ENCODE data around the gene LRIG2. TPM values are rescaled to one million over a fixed set of nuclear protein-coding genes. Genes with fewer than 3 reads are reported as not detected.
A peak's percentile ranks its signal among the peaks of the same experiment; 100 is the strongest.
"Not testable (repeated sequence)": the region's sequence is repeated elsewhere in the genome, so short reads cannot be mapped to it uniquely, and the experiment has no call there.

The LRIG2 gene, protein sequence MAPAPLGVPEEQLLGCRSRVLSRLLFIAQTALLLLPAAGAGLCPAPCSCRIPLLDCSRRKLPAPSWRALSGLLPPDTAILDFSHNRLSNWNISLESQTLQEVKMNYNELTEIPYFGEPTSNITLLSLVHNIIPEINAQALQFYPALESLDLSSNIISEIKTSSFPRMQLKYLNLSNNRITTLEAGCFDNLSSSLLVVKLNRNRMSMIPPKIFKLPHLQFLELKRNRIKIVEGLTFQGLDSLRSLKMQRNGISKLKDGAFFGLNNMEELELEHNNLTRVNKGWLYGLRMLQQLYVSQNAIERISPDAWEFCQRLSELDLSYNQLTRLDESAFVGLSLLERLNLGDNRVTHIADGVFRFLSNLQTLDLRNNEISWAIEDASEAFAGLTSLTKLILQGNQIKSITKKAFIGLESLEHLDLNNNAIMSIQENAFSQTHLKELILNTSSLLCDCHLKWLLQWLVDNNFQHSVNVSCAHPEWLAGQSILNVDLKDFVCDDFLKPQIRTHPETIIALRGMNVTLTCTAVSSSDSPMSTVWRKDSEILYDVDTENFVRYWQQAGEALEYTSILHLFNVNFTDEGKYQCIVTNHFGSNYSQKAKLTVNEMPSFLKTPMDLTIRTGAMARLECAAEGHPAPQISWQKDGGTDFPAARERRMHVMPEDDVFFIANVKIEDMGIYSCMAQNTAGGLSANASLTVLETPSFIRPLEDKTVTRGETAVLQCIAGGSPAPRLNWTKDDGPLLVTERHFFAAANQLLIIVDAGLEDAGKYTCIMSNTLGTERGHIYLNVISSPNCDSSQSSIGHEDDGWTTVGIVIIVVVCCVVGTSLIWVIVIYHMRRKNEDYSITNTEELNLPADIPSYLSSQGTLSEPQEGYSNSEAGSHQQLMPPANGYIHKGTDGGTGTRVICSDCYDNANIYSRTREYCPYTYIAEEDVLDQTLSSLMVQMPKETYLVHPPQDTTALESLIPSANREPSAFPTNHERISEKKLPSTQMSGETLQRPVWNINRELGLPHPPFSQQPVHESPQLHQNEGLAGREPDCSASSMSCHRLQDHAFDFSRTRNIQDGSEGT
- 4.5 TPM for polyA plus RNA-seq (2013, experiment 1 of 2)
- 4.3 TPM for polyA plus RNA-seq (2013, experiment 2 of 2)

DNA sequence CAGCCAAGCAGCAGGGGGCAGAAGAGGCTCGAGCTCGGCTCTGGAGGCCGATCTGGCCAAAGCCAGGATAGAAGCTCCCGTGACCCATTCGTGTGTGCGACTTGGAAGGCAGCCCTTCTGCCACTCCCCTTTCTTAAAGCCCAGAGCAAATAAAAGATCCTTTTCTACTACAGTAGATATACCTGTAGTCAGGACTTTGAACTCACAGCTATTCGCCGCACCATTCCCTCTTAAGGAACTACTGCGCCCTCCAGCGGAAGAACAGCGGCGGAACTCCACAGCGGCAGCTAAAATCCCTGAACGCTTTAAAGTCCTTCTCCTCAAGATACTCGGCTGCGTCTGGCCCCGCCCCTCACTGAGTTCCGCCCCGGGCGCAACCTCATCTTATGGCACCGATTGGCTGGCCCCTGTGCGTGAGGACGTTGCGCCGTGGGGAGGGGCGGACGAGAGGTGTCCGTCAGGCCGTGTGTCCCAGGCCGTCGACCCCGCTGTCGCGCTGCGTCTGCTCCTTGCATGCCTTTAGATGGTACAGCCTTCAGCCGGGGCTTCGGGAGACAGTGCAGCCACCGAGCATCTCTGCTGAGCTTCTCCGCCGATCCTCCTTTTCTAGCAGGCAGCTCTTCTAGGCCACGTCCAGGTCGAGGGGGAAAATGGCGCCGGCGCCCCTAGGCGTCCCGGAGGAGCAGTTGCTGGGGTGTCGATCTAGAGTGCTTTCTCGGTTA lies at the start of gene LRIG2:
Gene LRIG2 (plus strand): TSS at position 442 of the 722 bp plus-strand sequence. CDS start 209 bp downstream, at position 651.
- Histone ChIP-seq H3K27ac (ENCODE audit: low read length, poor library complexity, severe bottlenecking) (peak within 1 kb of the TSS; percentile 98), H3K23ac (ENCODE audit: low read length in 2 of 2) (peak within 1 kb of the TSS in 1 of 2 experiments; percentile 34), H3K18ac (ENCODE audit: low read depth in 1 of 2, low read length in 2 of 2) (peak within 1 kb of the TSS; percentile 95 to 98), H2AK5ac (ENCODE audit: low read length, severe bottlenecking) (no peak within 1 kb of the TSS), H3K4ac (ENCODE audit: low read depth in 1 of 2, low read length in 2 of 2) (peak within 1 kb of the TSS; percentile 92 to 97), H2BK15ac (ENCODE audit: low read depth, poor library complexity, severe bottlenecking) (peak within 1 kb of the TSS; percentile 16), H4K8ac (ENCODE audit: low read length) (peak within 1 kb of the TSS; percentile 96), H2AFZ (ENCODE audit: low read depth, low read length) (peak within 1 kb of the TSS; percentile 66), H3K4me2 (ENCODE audit: low read length, poor library complexity, severe bottlenecking) (peak within 1 kb of the TSS; percentile 91), H4K91ac (ENCODE audit: low read length) (peak within 1 kb of the TSS; percentile 88), H3K4me3 (ENCODE audit: insufficient read depth in 1 of 2, low read depth in 1 of 2, low read length in 2 of 2) (peak within 1 kb of the TSS; percentile 91 to 99), H3K36me3 (ENCODE audit: control insufficient read depth in 1 of 2, insufficient read depth in 2 of 2, low read depth in 1 of 2, low read length in 2 of 2) (peaks cover 0 to under 1% of the 10 kb centered on the region in 2 experiments), H3K14ac (ENCODE audit: low read length in 2 of 2) (peak within 1 kb of the TSS in 1 of 2 experiments; percentile 39), H3K9ac (ENCODE audit: low read length) (peak within 1 kb of the TSS; percentile 98), H2BK5ac (ENCODE audit: low read depth, low read length, poor library complexity, severe bottlenecking) (no peak within 1 kb of the TSS), H2BK12ac (ENCODE audit: low read length in 2 of 2) (peak within 1 kb of the TSS in 1 of 2 experiments; percentile 71), H2BK120ac (ENCODE audit: low read depth, low read length) (peak within 1 kb of the TSS; percentile 75), H3K79me1 (replicated peaks; ENCODE audit: low read length, poor library complexity, severe bottlenecking) (peaks cover 2% of the 10 kb centered on the region), H3K9me3 (ENCODE audit: control insufficient read depth, low read length) (no peaks in the 10 kb centered on the region), H3K4me1 (ENCODE audit: control insufficient read depth, insufficient read depth, low read depth, low read length) (peaks cover 2% of the 10 kb centered on the region), H3K27me3 (ENCODE audit: control insufficient read depth in 1 of 2, insufficient read depth in 1 of 2, low read length in 2 of 2) (no peaks in the 10 kb centered on the region)
- under 1% methylated on average over 45 of the region's 49 CpGs for WGBS
- DNase-seq, result peak; percentile 99

DNA sequence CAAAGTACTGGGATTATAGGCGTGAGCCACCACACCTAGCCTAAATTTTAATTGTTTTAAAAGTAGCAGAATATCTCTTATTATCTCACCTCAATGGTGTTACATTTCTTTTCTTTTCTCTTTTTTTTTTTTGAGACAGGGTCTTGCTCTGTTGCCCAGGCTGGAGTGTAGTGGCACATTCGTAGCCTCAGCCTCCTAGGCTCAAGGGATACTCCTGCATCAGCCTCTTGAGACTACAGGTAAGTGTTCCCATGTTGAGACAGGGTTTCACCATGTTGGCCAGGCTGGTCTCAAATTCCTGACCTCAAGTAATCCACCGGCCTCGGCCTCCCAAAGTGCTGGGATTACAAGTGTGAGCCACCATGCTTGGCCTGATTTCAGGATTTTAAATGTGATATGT lies 49.7 kb upstream of the LRIG2 start:
- H3K79me1 ChIP-seq (replicated peaks; ENCODE audit: low read length, poor library complexity, severe bottlenecking); H2BK120ac ChIP-seq (ENCODE audit: low read depth, low read length); H4K8ac ChIP-seq (ENCODE audit: low read length); H2AFZ ChIP-seq (ENCODE audit: low read depth, low read length); H3K23ac ChIP-seq (ENCODE audit: low read length in 2 of 2); H3K14ac ChIP-seq (ENCODE audit: low read length in 2 of 2); H2BK15ac ChIP-seq (ENCODE audit: low read depth, poor library complexity, severe bottlenecking); DNase-seq; H3K4me2 ChIP-seq (ENCODE audit: low read length, poor library complexity, severe bottlenecking); H3K4me3 ChIP-seq (ENCODE audit: insufficient read depth in 1 of 2, low read depth in 1 of 2, low read length in 2 of 2); H3K4me1 ChIP-seq (ENCODE audit: control insufficient read depth, insufficient read depth, low read depth, low read length); H2AK5ac ChIP-seq (ENCODE audit: low read length, severe bottlenecking); H3K27me3 ChIP-seq (ENCODE audit: control insufficient read depth in 1 of 2, insufficient read depth in 1 of 2, low read length in 2 of 2); H2BK12ac ChIP-seq (ENCODE audit: low read length in 2 of 2); H4K91ac ChIP-seq (ENCODE audit: low read length); H3K18ac ChIP-seq (ENCODE audit: low read depth in 1 of 2, low read length in 2 of 2); H3K27ac ChIP-seq (ENCODE audit: low read length, poor library complexity, severe bottlenecking); H3K4ac ChIP-seq (ENCODE audit: low read depth in 1 of 2, low read length in 2 of 2); H3K9me3 ChIP-seq (ENCODE audit: control insufficient read depth, low read length); H3K36me3 ChIP-seq (ENCODE audit: control insufficient read depth in 1 of 2, insufficient read depth in 2 of 2, low read depth in 1 of 2, low read length in 2 of 2); H3K9ac ChIP-seq (ENCODE audit: low read length); H2BK5ac ChIP-seq (ENCODE audit: low read depth, low read length, poor library complexity, severe bottlenecking): not testable (repeated sequence)
- WGBS, result 93% methylated on average over 3 of the region's 4 CpGs

DNA sequence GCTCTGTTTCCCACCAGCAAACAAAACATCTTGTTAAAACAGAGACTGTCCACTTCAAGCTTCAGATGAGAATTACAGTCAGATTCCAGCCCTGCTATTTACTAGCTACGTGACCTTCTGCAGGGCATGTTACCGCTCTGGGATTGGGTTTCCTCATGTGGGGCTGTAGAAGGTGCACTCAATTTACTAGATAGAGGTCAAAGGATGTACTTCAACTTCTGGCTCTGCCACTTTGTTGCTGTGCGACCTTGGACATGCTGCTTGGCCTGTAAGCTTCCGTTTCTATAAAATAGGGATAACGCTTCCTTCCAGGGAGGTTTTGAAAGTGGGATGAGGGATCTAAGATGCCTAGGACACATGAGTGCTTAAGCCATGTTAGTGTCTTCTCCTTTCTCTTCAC lies 46.0 kb upstream of the LRIG2 start:
- Histone ChIP-seq H3K79me1 (replicated peaks; ENCODE audit: low read length, poor library complexity, severe bottlenecking) (no peaks in the 10 kb centered on the region), H2AFZ (ENCODE audit: low read depth, low read length) (no peak overlapping the region)
- WGBS, result 58% methylated on average over 5 of the region's 5 CpGs

More for the DNA sequence above, 46.0 kb upstream of the LRIG2 start:
- Histone ChIP-seq H4K91ac (ENCODE audit: low read length) (no peak overlapping the region), H3K27ac (ENCODE audit: low read length, poor library complexity, severe bottlenecking) (no peak overlapping the region), H2AK5ac (ENCODE audit: low read length, severe bottlenecking) (no peak overlapping the region), H3K36me3 (ENCODE audit: control insufficient read depth in 1 of 2, insufficient read depth in 2 of 2, low read depth in 1 of 2, low read length in 2 of 2) (no peaks in the 10 kb centered on the region), H3K9ac (ENCODE audit: low read length) (no peak overlapping the region), H3K4me1 (ENCODE audit: control insufficient read depth, insufficient read depth, low read depth, low read length) (peaks cover 2% of the 10 kb centered on the region), H3K14ac (ENCODE audit: low read length in 2 of 2) (no peak overlapping the region), H3K23ac (ENCODE audit: low read length in 2 of 2) (no peak overlapping the region), H4K8ac (ENCODE audit: low read length) (no peak overlapping the region), H2BK5ac (ENCODE audit: low read depth, low read length, poor library complexity, severe bottlenecking) (no peak overlapping the region), H2BK120ac (ENCODE audit: low read depth, low read length) (no peak overlapping the region), H3K9me3 (ENCODE audit: control insufficient read depth, low read length) (no peaks in the 10 kb centered on the region), H2BK15ac (ENCODE audit: low read depth, poor library complexity, severe bottlenecking) (no peak overlapping the region), H3K27me3 (ENCODE audit: control insufficient read depth in 1 of 2, insufficient read depth in 1 of 2, low read length in 2 of 2) (no peaks in the 10 kb centered on the region), H3K4ac (ENCODE audit: low read depth in 1 of 2, low read length in 2 of 2) (no peak overlapping the region), H3K4me3 (ENCODE audit: insufficient read depth in 1 of 2, low read depth in 1 of 2, low read length in 2 of 2) (no peak overlapping the region), H2BK12ac (ENCODE audit: low read length in 2 of 2) (no peak overlapping the region), H3K18ac (ENCODE audit: low read depth in 1 of 2, low read length in 2 of 2) (no peak overlapping the region), H3K4me2 (ENCODE audit: low read length, poor library complexity, severe bottlenecking) (no peak overlapping the region)
- DNase-seq, result no peak

Measured in mesenchymal stem cell (in vitro differentiated cells and primary cell).